ENCODE results near the gene MRPS15.
"Not testable (repeated sequence)": the region's sequence is repeated elsewhere in the genome, so short reads cannot be mapped to it uniquely, and the experiment has no call there.

Gene MRPS15

DNA sequence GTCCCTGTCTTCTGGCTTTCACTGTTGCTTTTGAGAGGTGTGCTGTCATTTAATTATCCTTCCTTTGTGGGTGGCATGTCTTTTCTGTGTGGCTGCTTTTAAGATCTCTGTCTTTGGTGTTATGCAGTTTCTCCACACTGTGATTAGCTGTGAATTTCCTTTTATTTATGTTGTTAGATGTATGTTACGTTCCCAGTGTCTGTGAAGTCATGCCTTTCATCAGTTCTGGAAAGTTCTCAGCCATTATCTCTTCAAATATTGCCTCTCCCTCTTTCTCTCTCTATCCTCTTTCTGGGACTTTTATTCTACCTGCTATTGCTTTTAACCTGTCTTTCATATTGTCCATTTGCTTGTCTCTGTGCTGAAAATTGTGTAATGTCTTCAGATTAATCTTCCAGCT lies 39.5 kb upstream of the MRPS15 start:
- Histone ChIP-seq H3K4me2 (ENCODE audit: low read length, poor library complexity, severe bottlenecking) (no peak overlapping the region), H3K9me3 (ENCODE audit: control insufficient read depth, low read length) (no peaks in the 10 kb centered on the region), H3K27ac (ENCODE audit: low read length, poor library complexity, severe bottlenecking) (no peak overlapping the region), H3K14ac (ENCODE audit: low read length in 2 of 2) (no peak overlapping the region), H3K4me1 (ENCODE audit: control insufficient read depth, insufficient read depth, low read depth, low read length) (no peaks in the 10 kb centered on the region), H2BK15ac (ENCODE audit: low read depth, poor library complexity, severe bottlenecking) (no peak overlapping the region), H3K9ac (ENCODE audit: low read length) (no peak overlapping the region), H2AFZ (ENCODE audit: low read depth, low read length) (no peak overlapping the region), H4K91ac (ENCODE audit: low read length) (no peak overlapping the region), H2BK12ac (ENCODE audit: low read length in 2 of 2) (no peak overlapping the region), H4K8ac (ENCODE audit: low read length) (no peak overlapping the region), H3K18ac (ENCODE audit: low read depth in 1 of 2, low read length in 2 of 2) (no peak overlapping the region), H3K27me3 (ENCODE audit: control insufficient read depth in 1 of 2, insufficient read depth in 1 of 2, low read length in 2 of 2) (peaks cover 15 to 38% of the 10 kb centered on the region in 2 experiments), H2BK120ac (ENCODE audit: low read depth, low read length) (no peak overlapping the region), H2AK5ac (ENCODE audit: low read length, severe bottlenecking) (no peak overlapping the region), H3K4me3 (ENCODE audit: insufficient read depth in 1 of 2, low read depth in 1 of 2, low read length in 2 of 2) (no peak overlapping the region), H3K23ac (ENCODE audit: low read length in 2 of 2) (no peak overlapping the region), H3K4ac (ENCODE audit: low read depth in 1 of 2, low read length in 2 of 2) (no peak overlapping the region), H2BK5ac (ENCODE audit: low read depth, low read length, poor library complexity, severe bottlenecking) (no peak overlapping the region), H3K36me3 (ENCODE audit: control insufficient read depth in 1 of 2, insufficient read depth in 2 of 2, low read depth in 1 of 2, low read length in 2 of 2) (no peaks in the 10 kb centered on the region), H3K79me1 (replicated peaks; ENCODE audit: low read length, poor library complexity, severe bottlenecking) (no peaks in the 10 kb centered on the region)
- WGBS, result 38% methylated on average over 1 of the region's 1 CpG
- no peak for DNase-seq

- H2BK15ac ChIP-seq (ENCODE audit: low read depth, poor library complexity, severe bottlenecking), result no peak overlapping the region
- no peak overlapping the region for H3K14ac ChIP-seq (ENCODE audit: low read length in 2 of 2)
- H3K4me3 ChIP-seq (ENCODE audit: insufficient read depth in 1 of 2, low read depth in 1 of 2, low read length in 2 of 2), result no peak overlapping the region
- H2BK5ac ChIP-seq (ENCODE audit: low read depth, low read length, poor library complexity, severe bottlenecking), result no peak overlapping the region
- H3K36me3 ChIP-seq (ENCODE audit: control insufficient read depth in 1 of 2, insufficient read depth in 2 of 2, low read depth in 1 of 2, low read length in 2 of 2), result no peaks in the 10 kb centered on the region
- no peak overlapping the region for H3K9ac ChIP-seq (ENCODE audit: low read length)
- H3K18ac ChIP-seq (ENCODE audit: low read depth in 1 of 2, low read length in 2 of 2), result no peak overlapping the region
- no peak overlapping the region for H4K8ac ChIP-seq (ENCODE audit: low read length)
- no peak overlapping the region for H3K4ac ChIP-seq (ENCODE audit: low read depth in 1 of 2, low read length in 2 of 2)
- no peak overlapping the region for H2BK12ac ChIP-seq (ENCODE audit: low read length in 2 of 2)
- H4K91ac ChIP-seq (ENCODE audit: low read length), result no peak overlapping the region
- H3K9me3 ChIP-seq (ENCODE audit: control insufficient read depth, low read length), result no peaks in the 10 kb centered on the region
- peaks cover 15 to 36% of the 10 kb centered on the region in 2 experiments for H3K27me3 ChIP-seq (ENCODE audit: control insufficient read depth in 1 of 2, insufficient read depth in 1 of 2, low read length in 2 of 2)
- H2AK5ac ChIP-seq (ENCODE audit: low read length, severe bottlenecking), result no peak overlapping the region
- DNase-seq, result no peak
- H3K27ac ChIP-seq (ENCODE audit: low read length, poor library complexity, severe bottlenecking), result no peak overlapping the region
- no peak overlapping the region for H2AFZ ChIP-seq (ENCODE audit: low read depth, low read length)
- no peak overlapping the region for H2BK120ac ChIP-seq (ENCODE audit: low read depth, low read length)
- no CpG with 5 or more reads among the region's 1 CpG for WGBS
- H3K23ac ChIP-seq (ENCODE audit: low read length in 2 of 2), result no peak overlapping the region
- H3K4me1 ChIP-seq (ENCODE audit: control insufficient read depth, insufficient read depth, low read depth, low read length), result no peaks in the 10 kb centered on the region
- no peak overlapping the region for H3K4me2 ChIP-seq (ENCODE audit: low read length, poor library complexity, severe bottlenecking)
- no peaks in the 10 kb centered on the region for H3K79me1 ChIP-seq (replicated peaks; ENCODE audit: low read length, poor library complexity, severe bottlenecking)
These were observed 39.0 kb upstream of the MRPS15 start for GRCh38 chr1:36503159-36503558.

DNA sequence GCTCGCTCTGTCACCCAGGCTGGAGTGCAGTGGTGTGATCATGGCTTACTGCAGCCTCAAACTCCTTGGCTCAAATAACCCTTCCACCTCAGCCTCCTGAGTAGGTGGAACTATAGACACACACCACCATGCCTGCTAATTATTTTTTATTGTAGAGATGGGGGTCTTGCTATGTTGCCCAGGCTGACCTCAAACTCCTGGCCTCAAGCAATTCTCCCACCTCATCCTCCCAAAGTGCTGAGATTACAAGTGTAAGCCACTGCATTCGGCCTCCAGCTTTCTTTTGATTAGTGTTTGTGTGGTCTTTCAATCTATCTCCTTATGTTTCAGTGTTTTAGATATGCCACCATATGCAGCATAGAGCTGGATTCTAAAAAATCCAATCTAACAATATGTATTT lies 38.4 kb upstream of the MRPS15 start:
- Histone ChIP-seq H2BK12ac (ENCODE audit: low read length in 2 of 2) (no peak overlapping the region), H3K4me2 (ENCODE audit: low read length, poor library complexity, severe bottlenecking) (no peak overlapping the region)

GRCh38 chr1:36501911-36502310 lies 37.7 kb upstream of the MRPS15 start:
- H3K27ac ChIP-seq (ENCODE audit: low read length, poor library complexity, severe bottlenecking); H2AK5ac ChIP-seq (ENCODE audit: low read length, severe bottlenecking); H2BK120ac ChIP-seq (ENCODE audit: low read depth, low read length); H3K23ac ChIP-seq (ENCODE audit: low read length in 2 of 2); H3K36me3 ChIP-seq (ENCODE audit: control insufficient read depth in 1 of 2, insufficient read depth in 2 of 2, low read depth in 1 of 2, low read length in 2 of 2); H3K4me2 ChIP-seq (ENCODE audit: low read length, poor library complexity, severe bottlenecking); DNase-seq; H3K9ac ChIP-seq (ENCODE audit: low read length); H3K79me1 ChIP-seq (replicated peaks; ENCODE audit: low read length, poor library complexity, severe bottlenecking); H2BK5ac ChIP-seq (ENCODE audit: low read depth, low read length, poor library complexity, severe bottlenecking); H3K4me3 ChIP-seq (ENCODE audit: insufficient read depth in 1 of 2, low read depth in 1 of 2, low read length in 2 of 2); H3K4me1 ChIP-seq (ENCODE audit: control insufficient read depth, insufficient read depth, low read depth, low read length); H2BK12ac ChIP-seq (ENCODE audit: low read length in 2 of 2); H4K91ac ChIP-seq (ENCODE audit: low read length); H3K9me3 ChIP-seq (ENCODE audit: control insufficient read depth, low read length); H3K14ac ChIP-seq (ENCODE audit: low read length in 2 of 2); H2BK15ac ChIP-seq (ENCODE audit: low read depth, poor library complexity, severe bottlenecking); H2AFZ ChIP-seq (ENCODE audit: low read depth, low read length); H3K18ac ChIP-seq (ENCODE audit: low read depth in 1 of 2, low read length in 2 of 2); H3K4ac ChIP-seq (ENCODE audit: low read depth in 1 of 2, low read length in 2 of 2); H4K8ac ChIP-seq (ENCODE audit: low read length): not testable (repeated sequence)
- H3K27me3 ChIP-seq (ENCODE audit: control insufficient read depth in 1 of 2, insufficient read depth in 1 of 2, low read length in 2 of 2), result peaks cover 9 to 30% of the 10 kb centered on the region in 2 experiments
- WGBS, result 71% methylated on average over 1 of the region's 4 CpGs

More for the DNA sequence above, 38.4 kb upstream of the MRPS15 start:
- Histone ChIP-seq H3K36me3 (ENCODE audit: control insufficient read depth in 1 of 2, insufficient read depth in 2 of 2, low read depth in 1 of 2, low read length in 2 of 2) (no peaks in the 10 kb centered on the region), H3K9me3 (ENCODE audit: control insufficient read depth, low read length) (no peaks in the 10 kb centered on the region), H2BK120ac (ENCODE audit: low read depth, low read length) (no peak overlapping the region), H3K27me3 (ENCODE audit: control insufficient read depth in 1 of 2, insufficient read depth in 1 of 2, low read length in 2 of 2) (peaks cover 13 to 36% of the 10 kb centered on the region in 2 experiments), H2BK15ac (ENCODE audit: low read depth, poor library complexity, severe bottlenecking) (no peak overlapping the region), H3K79me1 (replicated peaks; ENCODE audit: low read length, poor library complexity, severe bottlenecking) (no peaks in the 10 kb centered on the region), H3K14ac (ENCODE audit: low read length in 2 of 2) (no peak overlapping the region), H3K18ac (ENCODE audit: low read depth in 1 of 2, low read length in 2 of 2) (no peak overlapping the region), H2AK5ac (ENCODE audit: low read length, severe bottlenecking) (no peak overlapping the region), H4K91ac (ENCODE audit: low read length) (no peak overlapping the region), H3K4ac (ENCODE audit: low read depth in 1 of 2, low read length in 2 of 2) (no peak overlapping the region), H3K4me3 (ENCODE audit: insufficient read depth in 1 of 2, low read depth in 1 of 2, low read length in 2 of 2) (no peak overlapping the region), H3K4me1 (ENCODE audit: control insufficient read depth, insufficient read depth, low read depth, low read length) (no peaks in the 10 kb centered on the region), H3K27ac (ENCODE audit: low read length, poor library complexity, severe bottlenecking) (no peak overlapping the region), H4K8ac (ENCODE audit: low read length) (no peak overlapping the region), H2AFZ (ENCODE audit: low read depth, low read length) (no peak overlapping the region), H2BK5ac (ENCODE audit: low read depth, low read length, poor library complexity, severe bottlenecking) (no peak overlapping the region), H3K9ac (ENCODE audit: low read length) (no peak overlapping the region), H3K23ac (ENCODE audit: low read length in 2 of 2) (no peak overlapping the region)
- no peak for DNase-seq
- WGBS, result 90% methylated on average over 1 of the region's 2 CpGs
